ENCODE measurements around the gene N4BP2L1. TPM values are rescaled to one million over a fixed set of nuclear protein-coding genes. Genes with fewer than 3 reads are reported as not detected.

N4BP2L1 gene
- total RNA-seq, 1 experiment from 2014 or later, result 2.6 TPM

DNA sequence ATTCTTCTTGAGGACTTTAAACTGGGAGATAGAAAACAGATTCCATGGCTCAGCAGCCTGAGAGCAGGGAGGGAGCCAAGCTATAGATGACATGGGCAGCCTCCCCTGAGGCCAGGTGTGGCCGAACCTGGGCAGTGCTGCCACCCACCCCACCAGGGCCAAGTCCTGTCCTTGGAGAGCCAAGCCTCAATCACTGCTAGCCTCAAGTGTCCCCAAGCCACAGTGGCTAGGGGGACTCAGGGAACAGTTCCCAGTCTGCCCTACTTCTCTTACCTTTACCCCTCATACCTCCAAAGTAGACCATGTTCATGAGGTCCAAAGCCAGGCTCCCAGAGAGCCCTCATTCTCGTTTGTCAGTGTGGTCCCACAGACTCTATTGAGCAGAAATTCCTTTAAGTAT is 8.1 kb downstream of the N4BP2L1 start:
- no TSS peak for BruUV-seq (replicated peaks)
- Mint-ChIP-seq H3K9me3 (ENCODE audit: low read depth, unreplicated experiment) (no peaks in the 10 kb centered on the region), H3K27me3 (ENCODE audit: unreplicated experiment) (no peaks in the 10 kb centered on the region), H3K4me1 (ENCODE audit: low read depth, unreplicated experiment) (no peaks in the 10 kb centered on the region), H3K36me3 (ENCODE audit: insufficient read depth, unreplicated experiment) (no peaks in the 10 kb centered on the region), H3K27ac (ENCODE audit: unreplicated experiment) (no peak overlapping the region), H3K4me3 (ENCODE audit: low read depth, unreplicated experiment) (no peak overlapping the region)
- TF ChIP-seq, protein P1, sequence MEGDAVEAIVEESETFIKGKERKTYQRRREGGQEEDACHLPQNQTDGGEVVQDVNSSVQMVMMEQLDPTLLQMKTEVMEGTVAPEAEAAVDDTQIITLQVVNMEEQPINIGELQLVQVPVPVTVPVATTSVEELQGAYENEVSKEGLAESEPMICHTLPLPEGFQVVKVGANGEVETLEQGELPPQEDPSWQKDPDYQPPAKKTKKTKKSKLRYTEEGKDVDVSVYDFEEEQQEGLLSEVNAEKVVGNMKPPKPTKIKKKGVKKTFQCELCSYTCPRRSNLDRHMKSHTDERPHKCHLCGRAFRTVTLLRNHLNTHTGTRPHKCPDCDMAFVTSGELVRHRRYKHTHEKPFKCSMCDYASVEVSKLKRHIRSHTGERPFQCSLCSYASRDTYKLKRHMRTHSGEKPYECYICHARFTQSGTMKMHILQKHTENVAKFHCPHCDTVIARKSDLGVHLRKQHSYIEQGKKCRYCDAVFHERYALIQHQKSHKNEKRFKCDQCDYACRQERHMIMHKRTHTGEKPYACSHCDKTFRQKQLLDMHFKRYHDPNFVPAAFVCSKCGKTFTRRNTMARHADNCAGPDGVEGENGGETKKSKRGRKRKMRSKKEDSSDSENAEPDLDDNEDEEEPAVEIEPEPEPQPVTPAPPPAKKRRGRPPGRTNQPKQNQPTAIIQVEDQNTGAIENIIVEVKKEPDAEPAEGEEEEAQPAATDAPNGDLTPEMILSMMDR (IDR thresholded peaks at IDR 0.05; ENCODE audit: unreplicated experiment), result no peak
- intact Hi-C loops (cut with micrococcal nuclease; ENCODE audit: unreplicated experiment), result no loop called here
- CTCF ChIA-PET, result no interaction called here
- DNase-seq, result no peak

DNA sequence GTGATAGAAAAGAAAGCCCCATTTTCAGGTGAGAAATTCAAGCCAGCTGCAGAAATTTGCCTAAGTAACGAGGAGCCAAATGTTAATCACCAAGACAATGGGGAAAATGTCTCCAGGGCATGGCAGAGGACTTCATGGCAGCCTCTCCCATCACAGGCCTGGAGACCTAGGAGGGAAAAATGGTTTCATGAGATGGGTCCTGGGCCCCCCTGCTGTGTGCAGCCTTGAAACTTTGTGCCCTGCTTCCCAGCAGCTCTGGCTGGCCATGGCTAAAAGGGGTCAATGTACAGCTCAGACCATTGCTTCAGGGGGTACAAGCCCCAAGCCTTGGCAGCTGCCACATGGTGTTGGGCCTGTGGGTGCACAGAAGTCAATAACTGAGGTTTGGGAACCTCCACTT is 9.9 kb downstream of the N4BP2L1 start:
- no TSS peak for BruUV-seq (replicated peaks)
- Mint-ChIP-seq H3K9me3 (ENCODE audit: low read depth, unreplicated experiment) (no peaks in the 10 kb centered on the region), H3K36me3 (ENCODE audit: insufficient read depth, unreplicated experiment) (no peaks in the 10 kb centered on the region), H3K4me1 (ENCODE audit: low read depth, unreplicated experiment) (no peaks in the 10 kb centered on the region), H3K4me3 (ENCODE audit: low read depth, unreplicated experiment) (no peak overlapping the region), H3K27me3 (ENCODE audit: unreplicated experiment) (no peaks in the 10 kb centered on the region), H3K27ac (ENCODE audit: unreplicated experiment) (no peak overlapping the region)
- TF ChIP-seq, protein P1 (IDR thresholded peaks at IDR 0.05; ENCODE audit: unreplicated experiment), result no peak
- no peak for DNase-seq
- CTCF ChIA-PET, result no interaction called here
- intact Hi-C loops (cut with micrococcal nuclease; ENCODE audit: unreplicated experiment), result no loop called here

DNA sequence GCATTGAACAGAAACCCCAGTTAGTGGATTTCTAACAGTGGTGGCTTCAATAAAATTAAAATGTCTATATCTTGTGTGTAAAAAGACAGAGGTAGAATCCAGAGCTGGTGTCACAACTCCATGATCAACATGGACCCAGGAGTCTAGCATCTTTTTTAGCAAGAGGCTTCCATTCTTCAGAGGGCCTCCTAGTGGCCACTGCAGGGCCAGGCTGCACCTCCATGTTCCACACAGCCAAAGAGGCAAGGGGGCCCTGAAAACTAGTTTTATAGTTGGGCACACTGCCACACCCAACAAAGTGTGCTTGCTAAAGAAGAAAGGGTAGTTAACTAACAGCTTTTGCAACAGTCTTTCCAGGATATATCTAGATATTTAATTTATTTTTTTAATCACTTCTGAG is 12.9 kb downstream of the N4BP2L1 start:
- H3K4me3 Mint-ChIP-seq (ENCODE audit: low read depth, unreplicated experiment), result no peak overlapping the region
- CTCF ChIA-PET, result no interaction called here
- H3K4me1 Mint-ChIP-seq (ENCODE audit: low read depth, unreplicated experiment), result no peaks in the 10 kb centered on the region
- H3K27me3 Mint-ChIP-seq (ENCODE audit: unreplicated experiment), result no peaks in the 10 kb centered on the region
- H3K27ac Mint-ChIP-seq (ENCODE audit: unreplicated experiment), result no peak overlapping the region
- intact Hi-C loops (cut with micrococcal nuclease; ENCODE audit: unreplicated experiment), result no loop called here
- no peaks in the 10 kb centered on the region for H3K36me3 Mint-ChIP-seq (ENCODE audit: insufficient read depth, unreplicated experiment)
- DNase-seq, result peak; percentile 10
- BruUV-seq (replicated peaks), result no TSS peak
- H3K9me3 Mint-ChIP-seq (ENCODE audit: low read depth, unreplicated experiment), result no peaks in the 10 kb centered on the region
- TF ChIP-seq, protein P1 (IDR thresholded peaks at IDR 0.05; ENCODE audit: unreplicated experiment), result peak; percentile 33

DNA sequence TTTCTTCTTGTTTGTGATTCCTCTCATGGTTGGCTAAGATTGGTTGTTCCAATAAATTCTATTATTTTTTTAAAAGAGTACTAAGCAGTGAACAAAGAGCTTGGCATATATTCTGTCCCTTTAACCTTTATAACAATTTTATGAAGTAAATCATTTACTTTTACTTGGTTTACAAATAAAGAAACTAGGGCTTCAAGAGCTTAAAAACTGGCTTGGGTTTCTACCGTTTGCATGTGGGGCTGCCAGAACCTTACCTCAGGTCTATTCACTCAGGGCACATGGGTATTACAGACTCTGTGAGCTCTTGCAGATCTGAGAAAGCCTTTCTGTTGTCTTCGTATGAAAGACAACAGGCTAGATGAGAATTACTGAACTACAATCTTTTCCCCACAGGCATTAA is 13.3 kb downstream of the N4BP2L1 start:
- H3K9me3 Mint-ChIP-seq (ENCODE audit: low read depth, unreplicated experiment), result no peaks in the 10 kb centered on the region
- H3K4me3 Mint-ChIP-seq (ENCODE audit: low read depth, unreplicated experiment), result no peak overlapping the region
- CTCF ChIA-PET, result no interaction called here
- no peak overlapping the region for H3K27ac Mint-ChIP-seq (ENCODE audit: unreplicated experiment)
- TF ChIP-seq, protein P1 (IDR thresholded peaks at IDR 0.05; ENCODE audit: unreplicated experiment), result no peak
- no peaks in the 10 kb centered on the region for H3K27me3 Mint-ChIP-seq (ENCODE audit: unreplicated experiment)
- BruUV-seq (replicated peaks), result no TSS peak
- H3K36me3 Mint-ChIP-seq (ENCODE audit: insufficient read depth, unreplicated experiment), result no peaks in the 10 kb centered on the region
- intact Hi-C loops (cut with micrococcal nuclease; ENCODE audit: unreplicated experiment), result no loop called here
- DNase-seq, result no peak
- H3K4me1 Mint-ChIP-seq (ENCODE audit: low read depth, unreplicated experiment), result no peaks in the 10 kb centered on the region

DNA sequence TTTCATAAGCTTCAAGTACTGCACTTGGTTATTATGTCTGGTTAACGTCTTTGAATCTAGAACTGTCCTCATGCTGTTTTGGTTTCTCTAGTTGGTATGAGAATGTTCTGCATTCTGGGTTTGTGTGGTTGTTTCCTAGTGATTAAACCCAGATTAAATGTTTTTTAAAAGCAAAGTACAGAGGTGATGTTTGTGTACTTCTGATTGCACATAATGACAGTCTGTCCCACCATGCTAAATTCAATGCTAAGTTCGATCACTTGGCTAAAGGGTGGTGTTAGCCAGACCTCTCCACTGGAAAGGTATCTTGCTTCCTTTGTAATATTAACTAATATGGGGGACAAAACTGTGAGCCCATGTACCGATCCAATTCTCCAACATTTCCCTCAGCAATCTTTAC is 14.6 kb downstream of the N4BP2L1 start:
- DNase-seq, result no peak
- Mint-ChIP-seq H3K4me3 (ENCODE audit: low read depth, unreplicated experiment) (no peak overlapping the region), H3K27me3 (ENCODE audit: unreplicated experiment) (no peaks in the 10 kb centered on the region), H3K9me3 (ENCODE audit: low read depth, unreplicated experiment) (no peaks in the 10 kb centered on the region), H3K4me1 (ENCODE audit: low read depth, unreplicated experiment) (no peaks in the 10 kb centered on the region), H3K27ac (ENCODE audit: unreplicated experiment) (no peak overlapping the region), H3K36me3 (ENCODE audit: insufficient read depth, unreplicated experiment) (no peaks in the 10 kb centered on the region)
- TF ChIP-seq, protein P1 (IDR thresholded peaks at IDR 0.05; ENCODE audit: unreplicated experiment), result no peak
- intact Hi-C loops (cut with micrococcal nuclease; ENCODE audit: unreplicated experiment), result no loop called here
- BruUV-seq (replicated peaks), result no TSS peak
- CTCF ChIA-PET, result no interaction called here
